Testis (tissue), 3 donors: ENCODE results near the gene OTX2. TPM values are rescaled to one million over a fixed set of nuclear protein-coding genes. Genes with fewer than 3 reads are reported as not detected.

Experiments
- DNase-seq: peaks from one replicate; pipeline ENCODE4 v3.0.0-alpha.2; 2019
- H3K27ac ChIP-seq, 2 donors: fragments of 200-600 bp; sonication (generic); one replicate each; pipeline ENCODE4 v1.5.1; 2019
- H3K27me3 ChIP-seq: fragments of 200-600 bp; sonication (generic); one replicate; pipeline ENCODE4 v1.5.1; 2019
- H3K36me3 ChIP-seq: fragments of 200-600 bp; sonication (generic); one replicate; pipeline ENCODE4 v1.5.1; 2017; ENCODE audit warnings: low read depth; ENCODE audit errors: missing control alignments
- H3K4me1 ChIP-seq: fragments of 200-600 bp; sonication (generic); one replicate; pipeline ENCODE4 v1.5.1; 2019
- H3K4me3 ChIP-seq, 2 donors: fragments of 200-600 bp; sonication (generic); one replicate each; pipeline ENCODE4 v1.5.1; 2017 to 2019
- H3K9me3 ChIP-seq: fragments of 200-600 bp; sonication (generic); one replicate; pipeline ENCODE4 v1.5.1; 2017
- POLR2A ChIP-seq: fragments of 450-650 bp; IDR thresholded peaks from one replicate; pipeline ENCODE4 v1.6.1; 2017; ENCODE audit warnings: antibody characterized with exemption, mild to moderate bottlenecking, moderate library complexity
- WGBS, 2 donors: methylation state at CpG; one replicate each; pipeline ENCODE4 v1.1.5; 2018; 5-methylcytosine and 5-hydroxymethylcytosine counted together
- intact Hi-C: fragments of 100-400 bp; cut with DNase I; formaldehyde crosslinking; loops from one replicate; pipeline ENCODE4 v1.15.1; 2023; ENCODE audit warnings: low total_unique reads
- polyA plus RNA-seq: library from polyadenylated mRNA; stranded (reverse); fragments of 350-450 nt; fragmentation: Illumina TruSeq; extraction: RNeasy Lipid Tissue Mini Kit (QIAGEN cat#74804); gene quantifications from one replicate; pipeline ENCODE4 v1.2.3, GENCODE V29; 2014; ENCODE audit warnings: low read depth, low replicate concordance; ENCODE audit not compliant: insufficient read depth
- small RNA-seq, 2 donors: library from RNA; depleted of rRNA; stranded (forward); fragments of <200 nt; gene quantifications; one replicate each; pipeline ENCODE3, GENCODE V24; 2016
- total RNA-seq, 2 donors: library from RNA; depleted of rRNA; stranded (reverse); fragments of >200 nt; gene quantifications; one replicate each; pipeline ENCODE4 v1.2.3, GENCODE V29; 2016
- TF ChIP-seq, protein P1 (sequence below), 3 experiments: fragments of 450-650 bp in 2 of 3; fragments of 200-600 bp in 1 of 3; sonication (generic) in 1 of 3; IDR thresholded peaks; one replicate each; pipeline ENCODE4 v1.5.1; 2016 to 2019; ENCODE audit warnings: antibody characterized with exemption in 3 of 3, mild to moderate bottlenecking in 2 of 3, moderate library complexity in 1 of 3

OTX2 gene
- total and polyA plus RNA-seq, 3 donors from 2014 or later, result 0.50 TPM; not detected in 2

GRCh38 chr14:56752428-56752827, 57.9 kb downstream of the OTX2 start:
- intact Hi-C loops, result no loop called here

GRCh38 chr14:56751471-56751870, 58.8 kb downstream of the OTX2 start:
- Histone ChIP-seq H3K27ac (no peak overlapping the region), H3K4me1 (no peaks in the 10 kb centered on the region), H3K4me3 (no peak overlapping the region), H3K36me3 (no peaks in the 10 kb centered on the region), H3K27me3 (no peaks in the 10 kb centered on the region), H3K9me3 (no peaks in the 10 kb centered on the region)
- WGBS, 2 donors, result 55 to 59% methylated on average over 2 of the region's 2 CpGs
- TF ChIP-seq, protein P1, sequence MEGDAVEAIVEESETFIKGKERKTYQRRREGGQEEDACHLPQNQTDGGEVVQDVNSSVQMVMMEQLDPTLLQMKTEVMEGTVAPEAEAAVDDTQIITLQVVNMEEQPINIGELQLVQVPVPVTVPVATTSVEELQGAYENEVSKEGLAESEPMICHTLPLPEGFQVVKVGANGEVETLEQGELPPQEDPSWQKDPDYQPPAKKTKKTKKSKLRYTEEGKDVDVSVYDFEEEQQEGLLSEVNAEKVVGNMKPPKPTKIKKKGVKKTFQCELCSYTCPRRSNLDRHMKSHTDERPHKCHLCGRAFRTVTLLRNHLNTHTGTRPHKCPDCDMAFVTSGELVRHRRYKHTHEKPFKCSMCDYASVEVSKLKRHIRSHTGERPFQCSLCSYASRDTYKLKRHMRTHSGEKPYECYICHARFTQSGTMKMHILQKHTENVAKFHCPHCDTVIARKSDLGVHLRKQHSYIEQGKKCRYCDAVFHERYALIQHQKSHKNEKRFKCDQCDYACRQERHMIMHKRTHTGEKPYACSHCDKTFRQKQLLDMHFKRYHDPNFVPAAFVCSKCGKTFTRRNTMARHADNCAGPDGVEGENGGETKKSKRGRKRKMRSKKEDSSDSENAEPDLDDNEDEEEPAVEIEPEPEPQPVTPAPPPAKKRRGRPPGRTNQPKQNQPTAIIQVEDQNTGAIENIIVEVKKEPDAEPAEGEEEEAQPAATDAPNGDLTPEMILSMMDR (IDR thresholded peaks at IDR 0.05), result no peak
- TF ChIP-seq POLR2A, result no peak
- no peak for DNase-seq
- intact Hi-C loops, result no loop called here

More at GRCh38 chr14:56752428-56752827, 57.9 kb downstream of the OTX2 start:
- H3K36me3 ChIP-seq, result no peaks in the 10 kb centered on the region
- no peak overlapping the region for H3K27ac ChIP-seq
- no peak for DNase-seq
- WGBS, 2 donors, result 85 to 88% methylated on average over 7 of the region's 7 CpGs
- no peaks in the 10 kb centered on the region for H3K4me1 ChIP-seq
- no peaks in the 10 kb centered on the region for H3K9me3 ChIP-seq
- no peak overlapping the region for H3K4me3 ChIP-seq
- no peaks in the 10 kb centered on the region for H3K27me3 ChIP-seq
- no peak for TF ChIP-seq POLR2A
- TF ChIP-seq, protein P1 (IDR thresholded peaks at IDR 0.05), result no peak

Small RNA genes lying within 50 kb of the gene (small RNA-seq; reads per million reads assigned to genes)
- gene RN7SL461P (0 reads per million in 2 donors), gene RNU6-1204P (0 reads per million in 2 donors)

Other genes starting within 250 kb of the OTX2 start
- 10 to 100 TPM; 30.7 to 32.0 TPM for gene TMEM260, start 230.7 kb downstream of the OTX2 start, total RNA-seq
- 13.5 TPM for gene TMEM260, start 230.7 kb downstream of the OTX2 start, polyA plus RNA-seq